Omental fat pad (tissue), 4 donors: ENCODE data around the gene MAST4. TPM values are rescaled to one million over a fixed set of nuclear protein-coding genes. Genes with fewer than 3 reads are reported as not detected.

Experiments
- ATAC-seq: fragments of 150-250 bp; one replicate; pipeline ENCODE4 v1.9.1; 2016; ENCODE audit warnings: mild to moderate bottlenecking, moderate library complexity; ENCODE audit not compliant: low FRiP score
- DNase-seq: peaks from one replicate; pipeline ENCODE4 v3.0.0-alpha.2; 2019; ENCODE audit warnings: low spot score
- CTCF ChIP-seq, 3 donors: fragments of 450-650 bp; IDR thresholded peaks; one replicate each; pipeline ENCODE4 v1.5.1; 2016 to 2017; ENCODE audit warnings: antibody characterized with exemption in 3 of 3, mild to moderate bottlenecking in 3 of 3, moderate library complexity in 2 of 3
- total RNA-seq, 4 donors: library from RNA; depleted of rRNA; stranded (reverse); fragments of >200 nt; gene quantifications; one replicate each; pipeline ENCODE4 v1.1.0, GENCODE V29; 2016

MAST4 gene
- total RNA-seq, 4 donors from 2014 or later: 52.2 to 76.8 (median 57.3) TPM

- DNase-seq (no peak), ATAC-seq (no peak)
- TF ChIP-seq CTCF (IDR thresholded peaks at IDR 0.05): no peak
Measured at GRCh38 chr5:67011422-67011821, 415.2 kb downstream of the MAST4 start.

- no peak for DNase-seq
- TF ChIP-seq CTCF (IDR thresholded peaks at IDR 0.05): no peak
- ATAC-seq: no peak
Measured at GRCh38 chr5:67012171-67012570, 416.0 kb downstream of the MAST4 start.

GRCh38 chr5:67013719-67014118, 417.5 kb downstream of the MAST4 start:
- DNase-seq (no peak), ATAC-seq (no peak)
- no peak for TF ChIP-seq CTCF (IDR thresholded peaks at IDR 0.05)

- no peak for DNase-seq
- no peak for TF ChIP-seq CTCF (IDR thresholded peaks at IDR 0.05)
- no peak for ATAC-seq
Measured at GRCh38 chr5:67014191-67014590, 418.0 kb downstream of the MAST4 start.

- ATAC-seq: no peak
- DNase-seq: no peak
- TF ChIP-seq CTCF (IDR thresholded peaks at IDR 0.05): no peak
Measured at GRCh38 chr5:67014957-67015400, 418.8 kb downstream of the MAST4 start.

- no peak for TF ChIP-seq CTCF (IDR thresholded peaks at IDR 0.05)
- ATAC-seq: peak; percentile 70
- no peak for DNase-seq
Measured at GRCh38 chr5:67015541-67016191, 419.5 kb downstream of the MAST4 start.
